Lower leg skin (tissue), 4 donors: ENCODE data around the gene ACAD8. TPM values are rescaled to one million over a fixed set of nuclear protein-coding genes. Genes with fewer than 3 reads are reported as not detected.
A peak's percentile ranks its signal among the peaks of the same experiment; 100 is the strongest.

Experiments
- DNase-seq, 2 donors: peaks; one replicate each; pipeline ENCODE4 v3.0.0-alpha.2; 2019; ENCODE audit warnings: low spot score in 2 of 2
- H3K4me3 ChIP-seq: fragments of 200-600 bp; sonication (generic); 2 replicates; pipeline ENCODE4 v1.5.1; 2017; ENCODE audit warnings: mild to moderate bottlenecking, low read depth; ENCODE audit not compliant: poor library complexity, severe bottlenecking
- POLR2A ChIP-seq, 2 donors: fragments of 450-650 bp; IDR thresholded peaks; one replicate each; pipeline ENCODE4 v1.6.1; 2016 to 2017; ENCODE audit warnings: antibody characterized with exemption in 2 of 2, mild to moderate bottlenecking in 1 of 2, moderate library complexity in 1 of 2
- WGBS, 2 donors: methylation state at CpG; one replicate each; pipeline ENCODE4 v1.1.5; 2018; 5-methylcytosine and 5-hydroxymethylcytosine counted together
- intact Hi-C: fragments of 100-400 bp; cut with DNase I; formaldehyde crosslinking; loops from one replicate; pipeline ENCODE4 v1.15.0; 2023; ENCODE audit warnings: low total_unique reads
- total RNA-seq, 4 donors: library from RNA; depleted of rRNA; stranded (reverse); fragments of >200 nt; gene quantifications; one replicate each; pipeline ENCODE4 v1.1.0, GENCODE V29; 2016
- TF ChIP-seq, protein P1 (sequence below), 3 donors: fragments of 450-650 bp; IDR thresholded peaks; one replicate each; pipeline ENCODE4 v1.5.1; 2016; ENCODE audit warnings: antibody characterized with exemption in 3 of 3, mild to moderate bottlenecking in 3 of 3, moderate library complexity in 2 of 3

ACAD8 gene
- total RNA-seq, 4 donors from 2014 or later = 49.0 to 68.6 (median 58.6) TPM

GRCh38 chr11:134266841-134267251, 13.5 kb downstream of the ACAD8 start:
- WGBS, 2 donors = 7 to 10% methylated on average over 3 of the region's 3 CpGs
- TF ChIP-seq, protein P1, sequence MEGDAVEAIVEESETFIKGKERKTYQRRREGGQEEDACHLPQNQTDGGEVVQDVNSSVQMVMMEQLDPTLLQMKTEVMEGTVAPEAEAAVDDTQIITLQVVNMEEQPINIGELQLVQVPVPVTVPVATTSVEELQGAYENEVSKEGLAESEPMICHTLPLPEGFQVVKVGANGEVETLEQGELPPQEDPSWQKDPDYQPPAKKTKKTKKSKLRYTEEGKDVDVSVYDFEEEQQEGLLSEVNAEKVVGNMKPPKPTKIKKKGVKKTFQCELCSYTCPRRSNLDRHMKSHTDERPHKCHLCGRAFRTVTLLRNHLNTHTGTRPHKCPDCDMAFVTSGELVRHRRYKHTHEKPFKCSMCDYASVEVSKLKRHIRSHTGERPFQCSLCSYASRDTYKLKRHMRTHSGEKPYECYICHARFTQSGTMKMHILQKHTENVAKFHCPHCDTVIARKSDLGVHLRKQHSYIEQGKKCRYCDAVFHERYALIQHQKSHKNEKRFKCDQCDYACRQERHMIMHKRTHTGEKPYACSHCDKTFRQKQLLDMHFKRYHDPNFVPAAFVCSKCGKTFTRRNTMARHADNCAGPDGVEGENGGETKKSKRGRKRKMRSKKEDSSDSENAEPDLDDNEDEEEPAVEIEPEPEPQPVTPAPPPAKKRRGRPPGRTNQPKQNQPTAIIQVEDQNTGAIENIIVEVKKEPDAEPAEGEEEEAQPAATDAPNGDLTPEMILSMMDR (IDR thresholded peaks at IDR 0.05) = no peak
- no peak for TF ChIP-seq POLR2A (IDR thresholded peaks at IDR 0.05)
- H3K4me3 ChIP-seq = no peak overlapping the region
- intact Hi-C loops = no loop called here
- DNase-seq = peak; percentile 5 to 52

GRCh38 chr11:134267461-134267860, 14.1 kb downstream of the ACAD8 start:
- peak in 1 of 2 donors; percentile 39 for DNase-seq
- intact Hi-C loops = no loop called here
- no peak for TF ChIP-seq POLR2A (IDR thresholded peaks at IDR 0.05)
- TF ChIP-seq, protein P1 (IDR thresholded peaks at IDR 0.05) = no peak
- H3K4me3 ChIP-seq = no peak overlapping the region
- WGBS, 2 donors = 81 to 85% methylated on average over 5 of the region's 5 CpGs

GRCh38 chr11:134267966-134268365, 14.6 kb downstream of the ACAD8 start:
- intact Hi-C loops = no loop called here
- TF ChIP-seq, protein P1 (IDR thresholded peaks at IDR 0.05) = no peak
- no peak for TF ChIP-seq POLR2A (IDR thresholded peaks at IDR 0.05)
- WGBS, 2 donors = 86 to 92% methylated on average over 11 of the region's 11 CpGs

GRCh38 chr11:134270250-134270714, 16.9 kb downstream of the ACAD8 start:
- no peak for TF ChIP-seq POLR2A (IDR thresholded peaks at IDR 0.05)
- TF ChIP-seq, protein P1 (IDR thresholded peaks at IDR 0.05) = no peak
- intact Hi-C loops = no loop called here
- peak in 1 of 2 donors; percentile 40 for DNase-seq
- no peak overlapping the region for H3K4me3 ChIP-seq
- 50 to 52% methylated on average over 5 of the region's 5 CpGs for WGBS, 2 donors

More at GRCh38 chr11:134267966-134268365, 14.6 kb downstream of the ACAD8 start:
- peak in 1 of 2 donors; percentile 37 for DNase-seq
- no peak overlapping the region for H3K4me3 ChIP-seq

DNA sequence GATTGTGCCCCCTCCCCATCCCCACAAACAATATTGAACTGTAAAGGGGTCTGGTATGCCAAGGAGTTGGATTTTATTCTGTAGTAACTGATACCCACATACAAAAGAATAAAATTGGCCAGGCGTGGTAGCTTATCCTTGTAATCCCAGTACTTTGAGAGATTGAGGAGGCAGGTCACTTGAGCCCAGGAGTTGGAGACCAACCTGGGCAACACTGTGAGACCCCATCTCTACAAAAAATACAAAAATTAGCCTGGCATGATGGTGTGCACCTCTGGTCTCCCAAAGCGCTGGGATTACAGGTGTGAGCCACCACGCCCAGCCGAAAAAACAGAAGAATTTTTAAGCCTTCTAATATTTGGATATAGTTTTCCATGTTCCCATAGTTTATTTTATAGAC, 18.6 kb downstream of the ACAD8 start:
- H3K4me3 ChIP-seq = no peak overlapping the region
- peak in 1 of 2 donors; percentile 2 for DNase-seq
- WGBS, 2 donors = 96 to 99% methylated on average over 4 of the region's 4 CpGs
- no peak for TF ChIP-seq POLR2A (IDR thresholded peaks at IDR 0.05)
- TF ChIP-seq, protein P1 (IDR thresholded peaks at IDR 0.05) = no peak
- intact Hi-C loops = no loop called here
